ENCODE results near the gene ADGRV1.

ADGRV1 gene

DNA sequence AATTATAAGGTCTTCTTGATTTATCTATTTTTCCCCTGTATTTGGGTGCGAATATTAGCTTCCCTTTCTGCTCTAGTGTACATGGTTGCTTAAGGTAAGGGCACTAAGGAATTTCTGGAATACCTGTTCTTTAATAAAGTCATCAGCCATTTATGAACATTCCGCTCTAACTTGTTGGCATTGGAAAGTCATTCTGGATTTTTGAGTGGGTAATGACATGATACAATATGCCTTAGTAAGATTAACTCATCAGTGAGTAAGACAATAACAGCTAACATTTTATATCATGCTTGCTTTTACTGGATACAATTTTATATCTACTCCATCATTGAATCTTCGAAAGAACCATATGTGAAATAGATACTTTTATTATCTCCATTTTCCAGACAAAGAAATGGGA, 628.4 kb downstream of the ADGRV1 start:
- Histone ChIP-seq H3K27me3 (replicated peaks; ENCODE audit: control insufficient read depth, insufficient read depth, low read length, poor library complexity, severe bottlenecking) (no peaks in the 10 kb centered on the region), H3K36me3 (ENCODE audit: control insufficient read depth, insufficient read depth, low read length) (no peaks in the 10 kb centered on the region), H3K4me1 (ENCODE audit: control insufficient read depth, insufficient read depth, low read length, poor library complexity, severe bottlenecking) (no peaks in the 10 kb centered on the region), H3K9me3 (ENCODE audit: control insufficient read depth, low read length) (no peaks in the 10 kb centered on the region), H3K4me3 (ENCODE audit: insufficient read depth, low read depth, low read length, poor library complexity, severe bottlenecking) (no peak overlapping the region), H3K27ac (ENCODE audit: insufficient read depth, low read length, poor library complexity, severe bottlenecking) (no peak overlapping the region)
- no peak for DNase-seq

DNA sequence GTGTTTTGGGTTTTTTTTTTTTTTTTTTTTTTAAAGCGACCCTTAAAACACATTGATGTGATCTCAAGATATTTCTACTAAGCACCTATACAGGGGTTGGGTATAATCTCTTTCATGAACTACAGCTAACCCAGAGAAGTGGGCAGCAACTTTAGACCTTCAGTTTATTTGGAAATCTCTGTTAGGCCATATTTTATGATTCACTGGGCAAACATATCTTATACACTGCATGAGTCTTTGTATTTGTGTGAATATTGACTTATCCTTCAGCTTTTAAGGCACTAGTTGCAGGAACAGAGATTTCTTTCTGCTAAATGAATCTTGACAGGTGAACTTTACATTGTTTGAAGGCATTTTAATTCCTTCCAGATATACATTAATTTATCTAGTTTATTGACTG, 630.2 kb downstream of the ADGRV1 start:
- Histone ChIP-seq H3K27me3 (replicated peaks; ENCODE audit: control insufficient read depth, insufficient read depth, low read length, poor library complexity, severe bottlenecking) (no peaks in the 10 kb centered on the region), H3K9me3 (ENCODE audit: control insufficient read depth, low read length) (no peaks in the 10 kb centered on the region), H3K27ac (ENCODE audit: insufficient read depth, low read length, poor library complexity, severe bottlenecking) (no peak overlapping the region), H3K36me3 (ENCODE audit: control insufficient read depth, insufficient read depth, low read length) (no peaks in the 10 kb centered on the region), H3K4me3 (ENCODE audit: insufficient read depth, low read depth, low read length, poor library complexity, severe bottlenecking) (no peak overlapping the region), H3K4me1 (ENCODE audit: control insufficient read depth, insufficient read depth, low read length, poor library complexity, severe bottlenecking) (no peaks in the 10 kb centered on the region)
- no peak for DNase-seq

DNA sequence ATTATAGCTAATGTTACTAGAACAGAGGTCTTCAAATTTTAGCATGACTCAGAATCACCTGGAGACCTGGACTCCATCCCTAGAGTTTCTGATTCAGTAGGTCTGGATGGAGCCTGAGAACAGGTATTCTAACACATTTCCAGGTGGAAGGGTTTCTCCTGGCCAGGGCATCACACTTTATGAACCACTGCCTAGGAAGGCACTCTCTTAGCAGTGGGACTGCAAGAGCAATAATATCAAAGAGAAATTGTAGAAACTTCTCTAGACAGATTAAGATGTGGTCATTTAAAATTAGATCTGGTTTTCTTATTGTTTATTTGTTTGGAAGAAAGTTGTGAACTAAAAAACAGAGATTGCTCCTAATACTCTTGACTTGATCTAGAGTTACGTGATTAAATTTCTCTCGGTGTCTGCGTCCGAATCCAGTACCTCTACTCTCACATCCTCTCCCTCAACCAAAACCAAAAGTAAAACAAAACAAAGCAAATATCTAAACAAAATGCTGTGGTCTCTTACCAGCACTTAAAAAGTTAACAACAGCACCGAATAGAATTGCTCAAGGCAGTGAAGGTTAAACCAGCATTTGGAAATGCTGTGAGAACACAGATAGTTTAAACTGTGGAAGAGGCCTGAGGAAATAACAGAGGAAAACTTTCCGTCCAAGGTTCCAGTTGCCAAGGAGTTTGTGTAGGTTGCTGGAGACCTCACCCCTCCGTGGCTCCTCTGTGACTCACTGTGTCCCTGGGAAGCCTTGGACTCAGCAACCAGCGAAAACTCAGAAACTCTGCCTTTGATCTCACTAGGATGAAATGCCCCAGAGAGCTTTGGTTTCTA, 631.1 kb downstream of the ADGRV1 start:
- no peak overlapping the region for H3K4me3 ChIP-seq (ENCODE audit: insufficient read depth, low read depth, low read length, poor library complexity, severe bottlenecking)
- no peak overlapping the region for H3K27ac ChIP-seq (ENCODE audit: insufficient read depth, low read length, poor library complexity, severe bottlenecking)
- no peaks in the 10 kb centered on the region for H3K4me1 ChIP-seq (ENCODE audit: control insufficient read depth, insufficient read depth, low read length, poor library complexity, severe bottlenecking)
- H3K36me3 ChIP-seq (ENCODE audit: control insufficient read depth, insufficient read depth, low read length), result no peaks in the 10 kb centered on the region
- H3K27me3 ChIP-seq (replicated peaks; ENCODE audit: control insufficient read depth, insufficient read depth, low read length, poor library complexity, severe bottlenecking), result no peaks in the 10 kb centered on the region
- no peaks in the 10 kb centered on the region for H3K9me3 ChIP-seq (ENCODE audit: control insufficient read depth, low read length)
- DNase-seq, result no peak

DNA sequence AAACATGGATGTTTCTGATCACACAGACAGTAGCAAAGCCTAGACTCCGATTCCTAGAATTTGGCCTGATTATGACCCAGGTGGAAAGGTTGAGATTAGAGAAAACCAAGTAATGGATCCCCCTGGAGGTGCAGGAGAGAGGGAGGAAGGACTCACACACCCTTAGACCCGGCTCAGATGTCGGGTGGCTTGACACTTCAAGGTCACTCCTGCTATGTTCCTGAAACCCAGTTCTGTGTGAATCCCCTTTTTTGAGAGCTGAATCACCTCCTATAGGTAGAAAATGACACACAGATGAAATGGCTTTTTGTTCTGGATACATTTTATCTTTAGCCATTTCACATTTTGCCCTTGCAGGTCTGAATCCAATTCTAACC, 631.7 kb downstream of the ADGRV1 start:
- no peak overlapping the region for H3K4me3 ChIP-seq (ENCODE audit: insufficient read depth, low read depth, low read length, poor library complexity, severe bottlenecking)
- H3K9me3 ChIP-seq (ENCODE audit: control insufficient read depth, low read length), result no peaks in the 10 kb centered on the region
- no peaks in the 10 kb centered on the region for H3K4me1 ChIP-seq (ENCODE audit: control insufficient read depth, insufficient read depth, low read length, poor library complexity, severe bottlenecking)
- H3K36me3 ChIP-seq (ENCODE audit: control insufficient read depth, insufficient read depth, low read length), result no peaks in the 10 kb centered on the region
- H3K27ac ChIP-seq (ENCODE audit: insufficient read depth, low read length, poor library complexity, severe bottlenecking), result no peak overlapping the region
- DNase-seq, result no peak
- no peaks in the 10 kb centered on the region for H3K27me3 ChIP-seq (replicated peaks; ENCODE audit: control insufficient read depth, insufficient read depth, low read length, poor library complexity, severe bottlenecking)

DNA sequence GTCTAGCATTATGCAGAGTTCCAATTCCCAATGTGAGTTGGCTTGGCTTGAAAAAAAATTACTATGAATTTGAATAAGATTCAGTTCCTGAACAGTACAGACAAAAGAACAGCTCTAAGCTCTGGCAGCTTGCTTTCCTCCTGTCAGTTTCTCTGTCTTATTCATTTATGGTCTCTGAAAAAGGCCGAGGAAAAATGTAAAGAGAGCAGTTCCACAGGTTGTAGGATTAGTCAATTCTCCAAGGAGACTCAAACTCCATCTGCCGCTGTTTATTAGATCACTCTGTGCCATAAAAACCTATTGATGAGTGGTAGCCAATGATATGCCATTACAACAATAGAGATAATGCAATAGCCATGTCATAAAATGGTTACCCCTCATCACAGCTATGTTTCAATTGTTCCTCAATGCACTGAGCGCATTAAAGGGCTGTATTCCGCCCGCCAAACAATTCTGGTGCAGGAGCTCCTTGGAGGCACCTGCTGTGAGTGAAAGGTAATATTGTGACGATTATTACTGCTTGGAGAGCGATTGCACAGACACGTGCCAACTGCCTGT, 636.3 kb downstream of the ADGRV1 start:
- Histone ChIP-seq H3K9me3 (ENCODE audit: control insufficient read depth, low read length) (no peaks in the 10 kb centered on the region), H3K4me1 (ENCODE audit: control insufficient read depth, insufficient read depth, low read length, poor library complexity, severe bottlenecking) (no peaks in the 10 kb centered on the region), H3K4me3 (ENCODE audit: insufficient read depth, low read depth, low read length, poor library complexity, severe bottlenecking) (no peak overlapping the region), H3K36me3 (ENCODE audit: control insufficient read depth, insufficient read depth, low read length) (no peaks in the 10 kb centered on the region), H3K27ac (ENCODE audit: insufficient read depth, low read length, poor library complexity, severe bottlenecking) (no peak overlapping the region), H3K27me3 (replicated peaks; ENCODE audit: control insufficient read depth, insufficient read depth, low read length, poor library complexity, severe bottlenecking) (no peaks in the 10 kb centered on the region)
- no peak for DNase-seq

DNA sequence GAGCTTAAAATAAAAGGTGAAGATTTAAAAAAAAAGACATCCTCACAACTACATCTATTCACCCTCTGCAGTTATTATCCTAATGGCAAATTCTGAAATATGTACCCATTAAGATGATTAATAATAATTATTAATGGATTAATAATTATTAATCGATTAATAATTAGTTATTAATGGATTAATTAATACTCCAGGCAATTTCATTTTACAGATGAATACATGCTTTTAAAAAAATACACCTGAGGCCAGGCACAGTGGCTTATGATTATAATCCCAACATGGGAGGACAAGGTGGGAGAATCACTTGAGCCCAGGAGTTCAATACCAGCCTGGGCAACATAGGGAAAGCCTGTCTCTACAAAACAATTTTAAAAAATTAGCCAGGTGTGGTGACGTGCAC, 642.1 kb downstream of the ADGRV1 start:
- H3K27ac ChIP-seq (ENCODE audit: insufficient read depth, low read length, poor library complexity, severe bottlenecking), result no peak overlapping the region
- DNase-seq, result no peak
- H3K4me1 ChIP-seq (ENCODE audit: control insufficient read depth, insufficient read depth, low read length, poor library complexity, severe bottlenecking), result no peaks in the 10 kb centered on the region
- no peaks in the 10 kb centered on the region for H3K9me3 ChIP-seq (ENCODE audit: control insufficient read depth, low read length)
- no peaks in the 10 kb centered on the region for H3K27me3 ChIP-seq (replicated peaks; ENCODE audit: control insufficient read depth, insufficient read depth, low read length, poor library complexity, severe bottlenecking)
- H3K4me3 ChIP-seq (ENCODE audit: insufficient read depth, low read depth, low read length, poor library complexity, severe bottlenecking), result no peak overlapping the region
- H3K36me3 ChIP-seq (ENCODE audit: control insufficient read depth, insufficient read depth, low read length), result no peaks in the 10 kb centered on the region

DNA sequence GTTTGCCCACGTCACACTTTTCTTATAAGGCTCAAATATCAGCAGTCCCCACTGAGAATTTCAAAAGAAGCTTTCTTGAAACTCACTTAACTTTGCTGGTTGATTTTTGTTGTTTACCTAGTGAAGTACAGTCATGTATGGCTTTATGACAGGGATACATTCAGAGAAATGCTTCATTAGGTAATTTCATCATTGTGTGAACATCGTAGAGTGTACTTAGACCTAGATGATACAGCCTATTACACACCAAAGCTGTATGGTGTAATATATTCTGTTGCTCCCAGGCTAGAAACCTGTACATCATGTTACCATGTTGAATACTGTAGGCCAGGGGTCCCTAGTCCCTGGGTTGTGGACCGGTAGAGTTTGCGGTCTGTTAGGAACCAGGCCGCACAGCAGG, 647.5 kb downstream of the ADGRV1 start:
- H3K36me3 ChIP-seq (ENCODE audit: control insufficient read depth, insufficient read depth, low read length), result no peaks in the 10 kb centered on the region
- H3K4me1 ChIP-seq (ENCODE audit: control insufficient read depth, insufficient read depth, low read length, poor library complexity, severe bottlenecking), result no peaks in the 10 kb centered on the region
- no peak overlapping the region for H3K4me3 ChIP-seq (ENCODE audit: insufficient read depth, low read depth, low read length, poor library complexity, severe bottlenecking)
- H3K27me3 ChIP-seq (replicated peaks; ENCODE audit: control insufficient read depth, insufficient read depth, low read length, poor library complexity, severe bottlenecking), result no peaks in the 10 kb centered on the region
- H3K27ac ChIP-seq (ENCODE audit: insufficient read depth, low read length, poor library complexity, severe bottlenecking), result no peak overlapping the region
- DNase-seq, result no peak
- no peaks in the 10 kb centered on the region for H3K9me3 ChIP-seq (ENCODE audit: control insufficient read depth, low read length)

DNA sequence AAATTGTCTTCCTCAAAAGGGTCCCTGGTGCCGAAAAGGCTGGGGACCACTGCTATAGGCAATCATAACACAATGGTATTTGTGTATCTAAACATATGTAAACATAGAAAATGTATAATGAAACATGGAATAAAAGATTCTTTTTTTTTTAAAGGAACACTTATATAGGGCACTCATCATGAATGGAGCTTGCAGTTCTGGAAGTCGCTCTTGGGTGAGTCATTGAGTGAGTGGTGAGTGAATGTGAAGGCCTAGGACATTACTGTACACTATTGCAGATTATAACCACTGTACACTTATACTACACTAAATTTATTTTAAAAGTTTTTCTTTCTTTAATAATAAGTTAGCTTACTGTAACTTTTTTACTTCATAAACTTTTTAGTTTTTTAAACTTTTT, 648.1 kb downstream of the ADGRV1 start:
- H3K27me3 ChIP-seq (replicated peaks; ENCODE audit: control insufficient read depth, insufficient read depth, low read length, poor library complexity, severe bottlenecking), result no peaks in the 10 kb centered on the region
- H3K4me1 ChIP-seq (ENCODE audit: control insufficient read depth, insufficient read depth, low read length, poor library complexity, severe bottlenecking), result no peaks in the 10 kb centered on the region
- H3K9me3 ChIP-seq (ENCODE audit: control insufficient read depth, low read length), result no peaks in the 10 kb centered on the region
- H3K36me3 ChIP-seq (ENCODE audit: control insufficient read depth, insufficient read depth, low read length), result no peaks in the 10 kb centered on the region
- no peak for DNase-seq
- no peak overlapping the region for H3K27ac ChIP-seq (ENCODE audit: insufficient read depth, low read length, poor library complexity, severe bottlenecking)
- H3K4me3 ChIP-seq (ENCODE audit: insufficient read depth, low read depth, low read length, poor library complexity, severe bottlenecking), result no peak overlapping the region

DNA sequence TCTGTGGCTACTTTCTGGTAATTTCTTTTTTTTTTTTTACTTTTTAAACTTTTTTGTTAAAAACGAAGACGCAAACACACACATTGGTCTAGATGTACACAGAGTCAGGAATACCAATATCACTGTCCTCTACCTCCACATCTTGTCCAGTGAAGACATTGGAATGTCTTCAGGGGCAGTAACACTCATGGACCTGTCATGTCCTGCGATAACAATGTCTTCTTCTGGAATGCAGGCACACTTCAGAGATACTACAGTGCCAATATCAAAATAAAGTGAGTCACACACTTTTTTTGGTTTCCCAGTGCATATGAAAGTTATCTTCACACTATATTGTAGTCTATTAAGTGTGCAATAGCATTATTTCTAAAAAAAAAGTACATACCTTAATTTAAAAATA, 648.7 kb downstream of the ADGRV1 start:
- Histone ChIP-seq H3K4me3 (ENCODE audit: insufficient read depth, low read depth, low read length, poor library complexity, severe bottlenecking) (no peak overlapping the region), H3K27ac (ENCODE audit: insufficient read depth, low read length, poor library complexity, severe bottlenecking) (no peak overlapping the region), H3K36me3 (ENCODE audit: control insufficient read depth, insufficient read depth, low read length) (no peaks in the 10 kb centered on the region), H3K27me3 (replicated peaks; ENCODE audit: control insufficient read depth, insufficient read depth, low read length, poor library complexity, severe bottlenecking) (no peaks in the 10 kb centered on the region), H3K9me3 (ENCODE audit: control insufficient read depth, low read length) (no peaks in the 10 kb centered on the region), H3K4me1 (ENCODE audit: control insufficient read depth, insufficient read depth, low read length, poor library complexity, severe bottlenecking) (no peaks in the 10 kb centered on the region)
- DNase-seq, result no peak

DNA sequence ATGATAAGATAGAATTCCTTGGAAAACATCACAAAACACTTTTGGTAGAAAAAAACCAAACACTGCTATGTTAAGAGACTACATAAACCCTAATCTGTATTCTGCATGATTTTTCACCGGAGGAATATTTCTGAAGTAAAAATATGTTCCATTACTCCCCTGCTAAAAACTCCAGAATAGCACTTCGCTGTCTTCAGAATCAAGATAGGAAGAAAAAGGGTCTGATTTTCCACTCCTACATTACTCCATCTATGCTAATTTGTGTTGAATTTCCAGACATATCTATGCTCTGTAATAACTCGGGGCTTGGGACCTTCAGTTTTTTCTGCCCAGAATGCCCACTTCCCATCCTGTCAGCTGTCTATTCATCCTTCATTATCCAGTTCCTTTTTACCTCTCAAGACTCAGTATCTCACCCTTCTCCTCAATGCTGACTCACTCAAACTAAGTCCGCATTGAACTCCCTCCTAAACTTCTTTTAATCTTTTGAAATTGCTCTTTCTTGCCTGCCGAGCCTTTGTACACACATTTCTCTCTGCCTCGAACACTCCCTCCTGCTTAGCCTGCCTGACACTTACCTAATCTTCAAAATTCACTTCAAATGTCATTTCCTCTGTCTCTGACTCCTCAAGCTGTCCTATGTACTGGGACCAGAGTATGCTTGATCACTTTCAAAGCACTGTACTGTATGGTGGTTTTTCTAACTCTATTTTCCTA, 653.6 kb downstream of the ADGRV1 start:
- DNase-seq, result no peak

More for the DNA sequence above, 653.6 kb downstream of the ADGRV1 start:
- Histone ChIP-seq H3K27me3 (replicated peaks; ENCODE audit: control insufficient read depth, insufficient read depth, low read length, poor library complexity, severe bottlenecking) (no peaks in the 10 kb centered on the region), H3K27ac (ENCODE audit: insufficient read depth, low read length, poor library complexity, severe bottlenecking) (no peak overlapping the region), H3K36me3 (ENCODE audit: control insufficient read depth, insufficient read depth, low read length) (no peaks in the 10 kb centered on the region), H3K9me3 (ENCODE audit: control insufficient read depth, low read length) (no peaks in the 10 kb centered on the region), H3K4me1 (ENCODE audit: control insufficient read depth, insufficient read depth, low read length, poor library complexity, severe bottlenecking) (no peaks in the 10 kb centered on the region), H3K4me3 (ENCODE audit: insufficient read depth, low read depth, low read length, poor library complexity, severe bottlenecking) (no peak overlapping the region)
